Endothelial cell of umbilical vein (primary cell): Measurements from ENCODE around the gene CEACAM6. TPM values are rescaled to one million over a fixed set of nuclear protein-coding genes. Genes with fewer than 3 reads are reported as not detected.

Experiments
- BruUV-seq: library from RNA; stranded (reverse); fragments of 400-500 nt; replicated peaks from 2 replicates; lab custom pipeline; 2021; lab: Mats Ljungman, UMichigan
- CTCF ChIA-PET: fragments of 300-600, 350-600 bp; sonication (Branson Sonifier 250); formaldehyde crosslinking; loops from one replicate; lab custom pipeline; 2021; ENCODE audit warnings: antibody characterized with exemption, inconsistent platforms; lab: Charles Lee
- POLR2A ChIA-PET: fragments of 300-600, 350-600 bp; sonication (Branson Sonifier 250); formaldehyde crosslinking; loops from one replicate; lab custom pipeline; 2021; ENCODE audit warnings: antibody characterized with exemption, inconsistent platforms; lab: Charles Lee
- DNase-seq: peaks from one replicate; pipeline ENCODE4 v3.0.0-alpha.2; 2011; ENCODE audit warnings: low read depth, low spot score
- FAIRE-seq: peaks from 2 replicates; lab custom pipeline; 2011; peaks lifted over from hg19 to GRCh38; lab: Jason Lieb, UNC
- H2AFZ ChIP-seq: 2 replicates; pipeline ENCODE4 v1.6.0; 2012; ENCODE audit warnings: low read depth, low read length, control low read depth, inconsistent platforms
- H3K27ac ChIP-seq: 2 replicates; pipeline ENCODE4 v1.5.1; 2011; ENCODE audit warnings: low read depth, mild to moderate bottlenecking, control low read depth, low read length, moderate library complexity; ENCODE audit not compliant: insufficient read depth
- H3K27me3 ChIP-seq, 2 experiments: 2 replicates each; pipeline versions ENCODE4 v1.6.0 to v1.6.1; 2011; ENCODE audit warnings: low read length in 2 of 2, mixed read lengths in 1 of 2; ENCODE audit not compliant: control insufficient read depth in 2 of 2, insufficient read depth in 2 of 2
- H3K36me3 ChIP-seq, 2 experiments: 2 replicates in 1 of 2; 3 replicates in 1 of 2; pipeline ENCODE4 v1.5.1; 2011; ENCODE audit warnings: low read length in 2 of 2, mild to moderate bottlenecking in 1 of 2, moderate library complexity in 1 of 2; ENCODE audit not compliant: control insufficient read depth in 2 of 2, insufficient read depth in 2 of 2; ENCODE audit errors: extremely low read depth in 1 of 2
- H3K4me1 ChIP-seq: 3 replicates; pipeline ENCODE4 v1.5.1; 2011; ENCODE audit warnings: mild to moderate bottlenecking, low read length; ENCODE audit not compliant: control insufficient read depth, insufficient read depth; ENCODE audit errors: extremely low read depth
- H3K4me2 ChIP-seq: 2 replicates; pipeline ENCODE4 v1.6.1; 2011; ENCODE audit warnings: low read length, control low read depth, mixed read lengths; ENCODE audit not compliant: insufficient read depth
- H3K4me3 ChIP-seq, 3 experiments: fragments of 200-600 bp in 1 of 3; sonication (generic), shearing (Covaris generic) in 1 of 3; replicated peaks in 1 of 3; 2 replicates each; pipeline ENCODE4 v1.5.1; 2011 to 2016; ENCODE audit warnings: control low read depth in 3 of 3, low read length in 3 of 3, mild to moderate bottlenecking in 2 of 3, inconsistent platforms in 1 of 3, low read depth in 1 of 3, moderate library complexity in 1 of 3; ENCODE audit not compliant: insufficient read depth in 1 of 3
- H3K79me2 ChIP-seq: 2 replicates; pipeline ENCODE4 v1.6.0; 2012; ENCODE audit warnings: low read length, inconsistent platforms; ENCODE audit not compliant: control insufficient read depth, insufficient read depth
- H3K9ac ChIP-seq: replicated peaks from 2 replicates; pipeline ENCODE3; 2011; ENCODE audit warnings: low read length, control low read depth; ENCODE audit not compliant: insufficient read depth; ENCODE audit errors: extremely low read depth
- H3K9me1 ChIP-seq: replicated peaks from 3 replicates; pipeline ENCODE4 v1.6.0; 2011; ENCODE audit warnings: mild to moderate bottlenecking, low read length; ENCODE audit not compliant: control insufficient read depth, insufficient read depth; ENCODE audit errors: extremely low read depth
- H3K9me3 ChIP-seq: replicated peaks from 2 replicates; pipeline ENCODE4 v1.5.1; 2012; ENCODE audit warnings: low read length, inconsistent platforms; ENCODE audit not compliant: control insufficient read depth, insufficient read depth
- H4K20me1 ChIP-seq: replicated peaks from 2 replicates; pipeline ENCODE3; 2011; ENCODE audit warnings: mild to moderate bottlenecking, low read length; ENCODE audit not compliant: control insufficient read depth, insufficient read depth; ENCODE audit errors: extremely low read depth
- EZH2 ChIP-seq: IDR thresholded peaks from 2 replicates; pipeline ENCODE4 v1.6.1; 2012; ENCODE audit warnings: borderline replicate concordance, low read depth, mild to moderate bottlenecking, moderate library complexity, low read length, inconsistent platforms; ENCODE audit not compliant: severe bottlenecking
- FOS ChIP-seq: IDR thresholded peaks from 2 replicates; pipeline ENCODE4 v1.6.1; 2011; ENCODE audit warnings: mild to moderate bottlenecking, low read length, moderate library complexity, borderline replicate concordance; ENCODE audit not compliant: insufficient read depth
- GATA2 ChIP-seq: IDR thresholded peaks from 2 replicates; pipeline ENCODE4 v1.7.0; 2011; ENCODE audit warnings: low read depth, mild to moderate bottlenecking, moderate library complexity, mixed read lengths, low read length; ENCODE audit not compliant: insufficient read length, insufficient read depth
- JUN ChIP-seq: IDR thresholded peaks from 2 replicates; pipeline ENCODE4 v1.6.1; 2011; ENCODE audit warnings: borderline replicate concordance, low read depth; ENCODE audit not compliant: insufficient read length, insufficient read depth
- MYC ChIP-seq: IDR thresholded peaks from one replicate; pipeline ENCODE4 v1.6.1; 2011; ENCODE audit warnings: mild to moderate bottlenecking, low read depth, low read length
- POLR2A ChIP-seq: IDR thresholded peaks from 2 replicates; pipeline ENCODE4 v1.6.1; 2012; ENCODE audit warnings: low read depth, mild to moderate bottlenecking, control low read depth, low read length
- POLR2AphosphoS5 ChIP-seq: IDR thresholded peaks from 2 replicates; pipeline ENCODE4 v1.6.1; 2012; ENCODE audit warnings: low read depth, mild to moderate bottlenecking, control low read depth, low read length, moderate library complexity; ENCODE audit not compliant: insufficient read depth
- dilution Hi-C: fragments of 300-500 bp; cut with MboI; formaldehyde crosslinking; loops from one replicate; pipeline ENCODE4 v1.15.0; 2019; ENCODE audit warnings: low sequenced_read_pairs; ENCODE audit not compliant: extremely low pct_ligation_motif_present
- intact Hi-C: fragments of 100-400 bp; cut with micrococcal nuclease; formaldehyde crosslinking; loops from one replicate; pipeline ENCODE4 v1.10.0; 2022
- polyA plus RNA-seq, 4 experiments: library from polyadenylated mRNA; depleted of rRNA in 3 of 4; stranded (reverse) in 3 of 4; unstranded in 1 of 4; fragments of >200 nt; gene quantifications; 2 replicates each; pipeline versions ENCODE4 v1.2.1 to v1.2.3, GENCODE V29; 2011 to 2012; ENCODE audit warnings: missing spikeins in 1 of 4
- total RNA-seq: library from RNA; stranded (reverse); gene quantifications from 2 replicates; pipeline ENCODE4 v1.2.3, GENCODE V29; 2021
- TF ChIP-seq, protein P1 (sequence below): IDR thresholded peaks from 2 replicates; pipeline ENCODE4 v1.6.1; 2011; ENCODE audit not compliant: insufficient read depth, insufficient read length
- TF ChIP-seq, protein P2 (sequence below), 2 donors: IDR thresholded peaks; 1 replicate in 1 of 2; 2 replicates in 1 of 2; pipeline ENCODE4 v1.5.1; 2011; ENCODE audit warnings: low read length in 2 of 2, mild to moderate bottlenecking in 2 of 2, moderate library complexity in 2 of 2, control low read depth in 1 of 2, inconsistent platforms in 1 of 2, low read depth in 1 of 2; ENCODE audit not compliant: insufficient read depth in 1 of 2; ENCODE audit errors: extremely low read depth in 1 of 2

CEACAM6 gene
- total and polyA plus RNA-seq, 2 donors (not counting 3 experiments of a cell fraction or from before 2014, with no cell fraction given): not detected

DNA sequence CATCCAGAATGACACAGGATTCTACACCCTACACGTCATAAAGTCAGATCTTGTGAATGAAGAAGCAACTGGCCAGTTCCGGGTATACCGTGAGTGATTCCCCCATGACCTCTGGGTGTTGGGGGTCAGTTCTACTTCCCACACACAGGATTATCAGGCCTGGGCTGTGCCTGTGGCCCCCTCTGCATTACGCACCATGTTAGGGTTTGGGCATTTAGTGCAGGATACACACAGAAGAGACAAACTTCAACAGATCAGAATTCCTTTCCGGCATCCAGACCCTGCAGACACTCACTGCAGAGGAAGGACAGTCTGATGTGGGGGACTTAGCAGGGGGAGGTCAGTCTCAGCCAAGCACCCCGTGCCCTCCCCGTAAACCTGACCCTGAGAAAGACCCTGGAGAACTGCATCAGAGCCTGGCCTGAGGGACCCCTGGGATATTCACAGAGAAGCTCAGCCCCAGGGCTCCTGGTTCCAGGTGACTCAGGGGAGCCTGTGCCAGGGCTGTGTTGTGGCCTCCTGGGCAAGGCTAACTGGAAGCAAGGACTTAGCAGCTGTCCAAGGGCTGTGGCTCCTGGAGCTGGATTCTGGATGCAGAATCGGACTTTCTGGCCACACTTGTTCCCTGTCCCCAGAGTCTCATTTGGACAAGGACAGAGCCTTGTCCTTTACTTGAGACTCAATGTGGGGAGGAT is 45.2 kb upstream of the CEACAM6 start:
- FAIRE-seq: no peak
- CTCF ChIA-PET: no interaction called here
- Histone ChIP-seq H3K4me3 (no peak overlapping the region), H3K36me3 (no peaks in the 10 kb centered on the region), H3K79me2 (no peaks in the 10 kb centered on the region), H3K9me1 (no peaks in the 10 kb centered on the region), H3K4me1 (no peaks in the 10 kb centered on the region), H2AFZ (no peak overlapping the region), H3K27me3 (no peaks in the 10 kb centered on the region), H3K27ac (no peak overlapping the region), H3K9ac (no peak overlapping the region), H3K4me2 (no peak overlapping the region), H3K9me3 (no peaks in the 10 kb centered on the region), H4K20me1 (no peaks in the 10 kb centered on the region)
- DNase-seq: no peak
- POLR2A ChIA-PET: no interaction called here
- dilution Hi-C loops: no loop called here
- TF ChIP-seq, protein P1, sequence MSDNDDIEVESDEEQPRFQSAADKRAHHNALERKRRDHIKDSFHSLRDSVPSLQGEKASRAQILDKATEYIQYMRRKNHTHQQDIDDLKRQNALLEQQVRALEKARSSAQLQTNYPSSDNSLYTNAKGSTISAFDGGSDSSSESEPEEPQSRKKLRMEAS: no peak
- TF ChIP-seq GATA2 (no peak), POLR2A (no peak), EZH2 (no peak), JUN (no peak), FOS (no peak), MYC (no peak), POLR2AphosphoS5 (no peak)
- TF ChIP-seq, protein P2, sequence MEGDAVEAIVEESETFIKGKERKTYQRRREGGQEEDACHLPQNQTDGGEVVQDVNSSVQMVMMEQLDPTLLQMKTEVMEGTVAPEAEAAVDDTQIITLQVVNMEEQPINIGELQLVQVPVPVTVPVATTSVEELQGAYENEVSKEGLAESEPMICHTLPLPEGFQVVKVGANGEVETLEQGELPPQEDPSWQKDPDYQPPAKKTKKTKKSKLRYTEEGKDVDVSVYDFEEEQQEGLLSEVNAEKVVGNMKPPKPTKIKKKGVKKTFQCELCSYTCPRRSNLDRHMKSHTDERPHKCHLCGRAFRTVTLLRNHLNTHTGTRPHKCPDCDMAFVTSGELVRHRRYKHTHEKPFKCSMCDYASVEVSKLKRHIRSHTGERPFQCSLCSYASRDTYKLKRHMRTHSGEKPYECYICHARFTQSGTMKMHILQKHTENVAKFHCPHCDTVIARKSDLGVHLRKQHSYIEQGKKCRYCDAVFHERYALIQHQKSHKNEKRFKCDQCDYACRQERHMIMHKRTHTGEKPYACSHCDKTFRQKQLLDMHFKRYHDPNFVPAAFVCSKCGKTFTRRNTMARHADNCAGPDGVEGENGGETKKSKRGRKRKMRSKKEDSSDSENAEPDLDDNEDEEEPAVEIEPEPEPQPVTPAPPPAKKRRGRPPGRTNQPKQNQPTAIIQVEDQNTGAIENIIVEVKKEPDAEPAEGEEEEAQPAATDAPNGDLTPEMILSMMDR (IDR thresholded peaks at IDR 0.05; ENCODE audit: extremely low read depth in 1 of 2, insufficient read depth in 1 of 2, low read depth in 1 of 2, low read length in 2 of 2): no peak
- BruUV-seq: no TSS peak
- intact Hi-C loops: no loop called here
